NCI-H2196 (cell line): Measurements from ENCODE around the gene TRAF5.
A peak's percentile ranks its signal among the peaks of the same experiment; 100 is the strongest.
"Not testable (repeated sequence)": the region's sequence is repeated elsewhere in the genome, so short reads cannot be mapped to it uniquely, and the experiment has no call there.

Experiments
- DNase-seq: peaks from one replicate; lab custom pipeline; 2025; ENCODE audit not compliant: unreplicated experiment; lab: John Stamatoyannopoulos, UW

TRAF5 gene

DNA sequence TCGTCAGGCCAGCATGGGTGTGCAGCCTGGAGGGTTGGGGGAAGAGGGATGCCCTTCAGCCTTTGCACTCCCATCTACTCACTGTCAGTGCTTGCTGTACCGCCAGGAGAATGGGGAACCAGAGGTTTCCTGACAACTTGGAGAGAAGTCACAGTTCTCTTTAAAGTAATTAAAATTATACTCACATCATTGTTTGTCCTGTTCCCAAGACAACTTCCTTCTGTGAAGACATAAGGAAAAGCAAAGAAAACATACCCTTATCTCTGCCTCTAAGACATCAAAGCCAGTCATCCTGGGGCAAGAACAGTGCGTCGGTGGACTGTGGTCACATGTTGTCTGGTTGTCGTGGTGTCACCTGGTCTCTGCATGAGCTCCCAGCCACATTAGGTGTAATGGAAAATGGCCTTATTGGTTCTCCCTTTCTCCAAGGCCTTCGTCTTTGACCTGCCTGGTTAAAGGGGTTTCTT, 17.6 kb downstream of the TRAF5 start:
- DNase-seq, result no peak

- DNase-seq, result peak; percentile 37
Measured at GRCh38 chr1:211345719-211346118, 19.1 kb downstream of the TRAF5 start.

GRCh38 chr1:211347077-211347844, 20.6 kb downstream of the TRAF5 start:
- DNase-seq, result no peak

- no peak for DNase-seq
Measured at GRCh38 chr1:211348547-211348946, 21.9 kb downstream of the TRAF5 start.

GRCh38 chr1:211349741-211350140, 23.1 kb downstream of the TRAF5 start:
- no peak for DNase-seq

DNA sequence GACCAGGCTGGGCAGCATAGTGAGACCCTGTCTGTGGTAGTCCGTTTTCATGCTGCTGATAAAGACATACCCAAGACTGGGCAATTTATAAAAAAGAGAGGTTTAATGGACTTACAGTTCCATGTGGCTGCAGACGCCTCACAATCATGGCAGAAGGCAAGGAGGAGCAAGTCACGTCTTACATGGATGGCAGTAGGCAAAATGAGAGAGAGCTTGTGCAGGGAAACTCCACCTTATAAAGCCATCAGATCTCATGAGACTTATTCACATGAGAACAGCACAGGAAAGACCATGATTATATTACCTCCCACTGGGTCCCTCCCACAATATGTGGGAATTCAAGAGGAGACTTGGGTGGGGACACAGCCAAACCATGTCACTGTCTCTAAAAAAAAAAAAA, 25.4 kb downstream of the TRAF5 start:
- not testable (repeated sequence) for DNase-seq

GRCh38 chr1:211352465-211352864, 25.8 kb downstream of the TRAF5 start:
- DNase-seq, result no peak

GRCh38 chr1:211352985-211353515, 26.4 kb downstream of the TRAF5 start:
- DNase-seq, result no peak

DNA sequence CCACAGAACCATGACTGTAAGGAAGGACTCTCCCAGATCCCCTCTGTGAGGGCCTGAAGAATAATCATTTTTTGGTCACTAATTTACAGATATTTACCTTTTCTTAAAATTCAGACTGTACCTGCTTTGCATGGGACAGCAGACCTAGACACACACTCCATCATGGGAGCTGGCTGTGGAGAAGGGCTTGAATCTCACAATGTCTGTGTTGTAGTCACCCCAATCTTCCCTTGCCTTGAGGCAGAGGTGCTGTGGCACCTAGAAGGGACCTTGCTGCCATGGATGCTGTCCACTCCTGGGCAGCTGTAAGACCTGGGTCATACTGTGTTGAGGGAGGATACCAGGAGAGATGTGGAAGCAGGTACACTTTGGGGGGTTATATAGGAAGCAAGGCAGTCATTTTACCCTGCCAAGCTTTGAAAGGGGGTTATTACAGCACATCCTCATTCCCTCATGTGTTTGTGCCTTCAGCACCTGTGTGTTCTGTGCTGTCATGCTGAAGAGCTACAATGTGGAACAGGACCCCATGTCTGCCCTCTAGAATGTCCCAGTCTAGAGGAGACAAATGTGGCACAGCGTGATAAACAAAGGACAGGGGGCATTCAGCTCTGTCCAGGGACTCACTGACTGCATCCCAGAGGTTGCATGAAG, 27.1 kb downstream of the TRAF5 start:
- DNase-seq, result no peak

DNA sequence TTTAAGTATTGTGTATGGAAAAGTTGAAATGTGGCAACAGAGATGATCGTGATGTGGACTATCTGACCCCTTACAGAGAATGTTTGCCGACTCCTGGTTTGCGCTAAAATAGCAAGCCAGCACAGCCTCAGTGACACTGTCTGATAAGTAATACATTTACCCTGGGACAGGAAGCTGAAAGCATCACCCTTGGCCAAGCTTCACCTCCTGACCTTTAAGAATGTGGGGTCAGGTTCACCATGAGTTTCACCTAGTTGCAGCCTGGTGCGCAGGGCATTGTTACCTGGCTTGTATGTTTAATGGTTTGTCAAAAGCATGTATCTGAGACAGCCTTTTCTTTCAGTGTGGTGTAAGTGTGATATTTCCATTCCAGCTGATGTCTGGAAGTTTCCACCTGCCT, 29.2 kb downstream of the TRAF5 start:
- no peak for DNase-seq

GRCh38 chr1:211356723-211357407, 30.2 kb downstream of the TRAF5 start:
- no peak for DNase-seq

DNA sequence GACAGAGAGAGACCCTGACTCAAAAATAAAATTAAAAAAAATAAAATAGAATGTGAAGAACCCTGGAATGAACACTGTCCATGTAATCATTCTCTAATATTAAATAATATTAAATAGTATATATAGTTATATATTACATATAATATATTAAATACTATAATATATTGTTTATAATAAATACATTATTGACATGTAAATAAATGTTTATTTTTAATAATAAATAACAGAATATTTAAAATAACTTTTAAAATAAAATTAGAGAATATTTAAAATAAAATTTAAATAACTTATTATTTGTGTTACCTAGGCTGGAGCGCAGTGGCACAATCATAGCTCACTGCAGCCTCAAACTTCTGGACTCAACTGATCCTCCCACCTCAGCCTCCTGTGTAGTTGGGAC, 32.1 kb downstream of the TRAF5 start:
- no peak for DNase-seq

GRCh38 chr1:211359876-211360275, 33.2 kb downstream of the TRAF5 start:
- DNase-seq, result no peak

- no peak for DNase-seq
Measured at GRCh38 chr1:211361202-211361601, 34.6 kb downstream of the TRAF5 start.

GRCh38 chr1:211369640-211370039, 43.0 kb downstream of the TRAF5 start:
- DNase-seq, result no peak

- no peak for DNase-seq
Measured at GRCh38 chr1:211370669-211371068, 44.0 kb downstream of the TRAF5 start.

- DNase-seq, result no peak
Measured at GRCh38 chr1:211371406-211372105, 44.9 kb downstream of the TRAF5 start.

DNA sequence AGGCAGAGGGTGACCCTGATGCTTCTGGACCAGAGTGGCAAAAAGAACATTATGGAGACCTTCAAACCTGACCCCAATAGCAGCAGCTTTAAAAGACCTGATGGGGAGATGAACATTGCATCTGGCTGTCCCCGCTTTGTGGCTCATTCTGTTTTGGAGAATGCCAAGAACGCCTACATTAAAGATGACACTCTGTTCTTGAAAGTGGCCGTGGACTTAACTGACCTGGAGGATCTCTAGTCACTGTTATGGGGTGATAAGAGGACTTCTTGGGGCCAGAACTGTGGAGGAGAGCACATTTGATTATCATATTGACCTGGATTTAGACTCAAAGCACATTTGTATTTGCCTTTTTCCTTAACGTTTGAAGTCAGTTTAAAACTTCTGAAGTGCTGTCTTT, 45.8 kb downstream of the TRAF5 start:
- no peak for DNase-seq

DNA sequence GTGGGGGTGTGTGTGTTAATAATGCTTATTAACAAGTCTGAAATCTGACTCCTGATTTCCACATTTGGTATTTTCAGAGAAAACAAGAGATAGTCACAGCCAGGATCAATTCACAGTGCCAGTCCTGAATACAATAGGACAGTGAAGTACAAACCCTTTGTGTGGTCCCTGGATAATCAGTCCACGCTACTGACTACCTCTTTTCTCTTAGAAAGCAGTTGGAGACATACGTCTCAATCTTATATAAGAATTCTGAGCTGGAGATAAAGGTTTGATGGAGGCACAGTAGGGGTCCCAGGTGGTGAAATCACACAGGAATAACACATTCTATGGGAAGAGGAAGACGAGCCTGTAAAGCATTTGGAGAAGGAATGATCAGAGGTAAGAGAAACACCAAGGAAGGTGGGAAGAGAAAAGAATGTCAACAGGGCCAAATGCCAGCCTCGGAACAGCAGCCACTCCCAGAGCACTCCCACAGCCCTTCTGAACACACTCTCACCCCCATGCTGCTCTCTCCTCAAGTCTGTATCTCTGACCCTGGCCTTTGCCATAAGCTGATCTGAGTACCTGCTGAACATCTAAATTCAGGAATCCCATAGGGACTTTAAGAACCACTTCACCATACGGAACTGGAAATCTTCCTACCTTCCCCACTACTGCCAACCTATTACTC, 48.6 kb downstream of the TRAF5 start:
- no peak for DNase-seq

DNA sequence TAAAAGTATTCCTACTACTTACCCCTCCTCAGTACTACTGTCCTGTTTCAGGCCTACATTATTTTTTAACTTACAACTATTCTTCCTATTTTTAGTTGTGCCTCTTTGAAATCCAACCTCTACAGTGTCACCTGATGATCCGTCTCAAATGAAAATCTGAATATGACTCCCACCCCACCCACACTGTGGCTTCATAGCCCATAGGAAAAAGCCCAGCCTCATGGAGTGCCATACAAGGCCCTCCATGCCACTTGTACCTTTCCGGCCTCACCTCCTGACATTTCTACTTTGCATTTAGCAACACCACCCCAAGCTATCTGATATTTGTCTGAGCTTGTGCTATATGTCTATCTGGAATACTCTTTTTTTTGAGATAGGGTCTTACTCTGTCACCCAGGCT, 49.3 kb downstream of the TRAF5 start:
- DNase-seq, result no peak
